GM12878 (cell line): ENCODE results near the gene SPINK4. TPM values are rescaled to one million over a fixed set of nuclear protein-coding genes. Genes with fewer than 3 reads are reported as not detected.

Source experiments
- BCL11A ChIP-seq: IDR thresholded peaks from 2 replicates; pipeline ENCODE4 v1.6.1; 2011; ENCODE audit warnings: low read depth, low read length
- GATAD2B ChIP-seq: fragments of 450-650 bp; conservative IDR thresholded peaks from 2 replicates; pipeline ENCODE4 v1.6.1; 2017; ENCODE audit warnings: low read depth, mild to moderate bottlenecking, moderate library complexity
- IKZF1 ChIP-seq: fragments of 450-650 bp; conservative IDR thresholded peaks from 2 replicates; pipeline ENCODE4 v1.6.1; 2017; ENCODE audit warnings: antibody characterized with exemption, mild to moderate bottlenecking
- IKZF2 ChIP-seq, 2 experiments: fragments of 450-650 bp; IDR thresholded peaks; 2 replicates each; pipeline ENCODE4 v1.6.1; 2017; ENCODE audit warnings: mild to moderate bottlenecking in 2 of 2, moderate library complexity in 2 of 2
- KLF5 ChIP-seq: fragments of 450-650 bp; IDR thresholded peaks from 2 replicates; pipeline ENCODE4 v1.6.1; 2014; ENCODE audit warnings: mild to moderate bottlenecking; ENCODE audit not compliant: partially characterized antibody
- SUZ12 ChIP-seq: fragments of 200-600 bp; sonication (generic); IDR thresholded peaks from one replicate; pipeline ENCODE4 v1.6.1; 2018; ENCODE audit warnings: antibody characterized with exemption, mild to moderate bottlenecking; ENCODE audit not compliant: unreplicated experiment
- TCF3 ChIP-seq: IDR thresholded peaks from 2 replicates; pipeline ENCODE4 v1.6.1; 2012; ENCODE audit warnings: low read depth, mild to moderate bottlenecking, low read length, borderline replicate concordance; ENCODE audit not compliant: insufficient read depth
- polyA plus RNA-seq, 11 experiments: library from polyadenylated mRNA; depleted of rRNA in 4 of 11; unstranded in 6 of 11; stranded (reverse) in 5 of 11; fragments of >200 nt; fragmentation: Nextera tagmentation in 4 of 11; fragmentation: Illumina TruSeq in 1 of 11; extraction: Ambion mirVana in 4 of 11; extraction: Trizol in 1 of 11; gene quantifications; 1 replicate in 1 of 11; 2 replicates in 10 of 11; pipeline versions ENCODE4 v1.2.1 to v1.2.3, GENCODE V29; 2011 to 2016; ENCODE audit warnings: inconsistent platforms in 2 of 11, missing spikeins in 2 of 11, low read depth in 1 of 11
- total RNA-seq, 4 experiments: library from RNA; depleted of rRNA in 3 of 4; stranded (reverse); fragments of >200 nt in 3 of 4; fragmentation: Illumina TruSeq in 1 of 4; extraction: Trizol in 1 of 4; gene quantifications; 2 replicates each; pipeline versions ENCODE4 v1.2.1 to v1.2.3, GENCODE V29; 2013 to 2021
- TF ChIP-seq, protein P1 (sequence below): fragments of 450-650 bp; conservative IDR thresholded peaks from 2 replicates; pipeline ENCODE4 v1.6.1; 2017; ENCODE audit warnings: mild to moderate bottlenecking, moderate library complexity
- TF ChIP-seq, protein P2 (sequence below): fragments of 450-650 bp; IDR thresholded peaks from 2 replicates; pipeline ENCODE4 v1.6.1; 2016; ENCODE audit warnings: mild to moderate bottlenecking, moderate library complexity, borderline replicate concordance

SPINK4 gene
- total and polyA plus RNA-seq, 10 of the 15 experiments (the other 5 are each of a cell fraction or from before 2014, with no cell fraction given): not detected

GRCh38 chr9:33239921-33240320 lies at the start of gene SPINK4 (continued):
- no peak for TF ChIP-seq GATAD2B
- no peak for TF ChIP-seq BCL11A
- TF ChIP-seq SUZ12: no peak
- no peak for TF ChIP-seq KLF5
- TF ChIP-seq IKZF2 (IDR thresholded peaks at IDR 0.05): no peak
- TF ChIP-seq, protein P1, sequence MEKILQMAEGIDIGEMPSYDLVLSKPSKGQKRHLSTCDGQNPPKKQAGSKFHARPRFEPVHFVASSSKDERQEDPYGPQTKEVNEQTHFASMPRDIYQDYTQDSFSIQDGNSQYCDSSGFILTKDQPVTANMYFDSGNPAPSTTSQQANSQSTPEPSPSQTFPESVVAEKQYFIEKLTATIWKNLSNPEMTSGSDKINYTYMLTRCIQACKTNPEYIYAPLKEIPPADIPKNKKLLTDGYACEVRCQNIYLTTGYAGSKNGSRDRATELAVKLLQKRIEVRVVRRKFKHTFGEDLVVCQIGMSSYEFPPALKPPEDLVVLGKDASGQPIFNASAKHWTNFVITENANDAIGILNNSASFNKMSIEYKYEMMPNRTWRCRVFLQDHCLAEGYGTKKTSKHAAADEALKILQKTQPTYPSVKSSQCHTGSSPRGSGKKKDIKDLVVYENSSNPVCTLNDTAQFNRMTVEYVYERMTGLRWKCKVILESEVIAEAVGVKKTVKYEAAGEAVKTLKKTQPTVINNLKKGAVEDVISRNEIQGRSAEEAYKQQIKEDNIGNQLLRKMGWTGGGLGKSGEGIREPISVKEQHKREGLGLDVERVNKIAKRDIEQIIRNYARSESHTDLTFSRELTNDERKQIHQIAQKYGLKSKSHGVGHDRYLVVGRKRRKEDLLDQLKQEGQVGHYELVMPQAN: no peak
- no peak for TF ChIP-seq IKZF1
- TF ChIP-seq, protein P2, sequence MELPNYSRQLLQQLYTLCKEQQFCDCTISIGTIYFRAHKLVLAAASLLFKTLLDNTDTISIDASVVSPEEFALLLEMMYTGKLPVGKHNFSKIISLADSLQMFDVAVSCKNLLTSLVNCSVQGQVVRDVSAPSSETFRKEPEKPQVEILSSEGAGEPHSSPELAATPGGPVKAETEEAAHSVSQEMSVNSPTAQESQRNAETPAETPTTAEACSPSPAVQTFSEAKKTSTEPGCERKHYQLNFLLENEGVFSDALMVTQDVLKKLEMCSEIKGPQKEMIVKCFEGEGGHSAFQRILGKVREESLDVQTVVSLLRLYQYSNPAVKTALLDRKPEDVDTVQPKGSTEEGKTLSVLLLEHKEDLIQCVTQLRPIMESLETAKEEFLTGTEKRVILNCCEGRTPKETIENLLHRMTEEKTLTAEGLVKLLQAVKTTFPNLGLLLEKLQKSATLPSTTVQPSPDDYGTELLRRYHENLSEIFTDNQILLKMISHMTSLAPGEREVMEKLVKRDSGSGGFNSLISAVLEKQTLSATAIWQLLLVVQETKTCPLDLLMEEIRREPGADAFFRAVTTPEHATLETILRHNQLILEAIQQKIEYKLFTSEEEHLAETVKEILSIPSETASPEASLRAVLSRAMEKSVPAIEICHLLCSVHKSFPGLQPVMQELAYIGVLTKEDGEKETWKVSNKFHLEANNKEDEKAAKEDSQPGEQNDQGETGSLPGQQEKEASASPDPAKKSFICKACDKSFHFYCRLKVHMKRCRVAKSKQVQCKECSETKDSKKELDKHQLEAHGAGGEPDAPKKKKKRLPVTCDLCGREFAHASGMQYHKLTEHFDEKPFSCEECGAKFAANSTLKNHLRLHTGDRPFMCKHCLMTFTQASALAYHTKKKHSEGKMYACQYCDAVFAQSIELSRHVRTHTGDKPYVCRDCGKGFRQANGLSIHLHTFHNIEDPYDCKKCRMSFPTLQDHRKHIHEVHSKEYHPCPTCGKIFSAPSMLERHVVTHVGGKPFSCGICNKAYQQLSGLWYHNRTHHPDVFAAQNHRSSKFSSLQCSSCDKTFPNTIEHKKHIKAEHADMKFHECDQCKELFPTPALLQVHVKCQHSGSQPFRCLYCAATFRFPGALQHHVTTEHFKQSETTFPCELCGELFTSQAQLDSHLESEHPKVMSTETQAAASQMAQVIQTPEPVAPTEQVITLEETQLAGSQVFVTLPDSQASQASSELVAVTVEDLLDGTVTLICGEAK: no peak
- TF ChIP-seq TCF3: no peak
